CD8-positive, alpha-beta memory T cell (primary cell): ENCODE measurements around the gene CCDC9. TPM values are rescaled to one million over a fixed set of nuclear protein-coding genes. Genes with fewer than 3 reads are reported as not detected.

Experiments used
- CTCF ChIA-PET: fragments of 350-600 bp; sonication (Branson Sonifier 250); formaldehyde crosslinking; loops from one replicate; lab custom pipeline; 2021; ENCODE audit warnings: antibody characterized with exemption; lab: Charles Lee
- POLR2A ChIA-PET: fragments of 350-600 bp; sonication (Branson Sonifier 250); formaldehyde crosslinking; loops from one replicate; lab custom pipeline; 2021; ENCODE audit warnings: antibody characterized with exemption; lab: Charles Lee
- DNase-seq, 5 donors: peaks; one replicate each; pipeline versions ENCODE4 v3.0.0 to v3.0.0-alpha.2; 2020 to 2022; ENCODE audit warnings: mixed read lengths in 1 of 5
- H3K27ac ChIP-seq: one replicate; pipeline ENCODE4 v1.7.0; 2013; ENCODE audit warnings: low read depth, mild to moderate bottlenecking, low read length, moderate library complexity
- H3K27me3 ChIP-seq: 2 replicates; pipeline ENCODE4 v1.7.0; 2013; ENCODE audit warnings: low read length, mild to moderate bottlenecking; ENCODE audit not compliant: insufficient read depth, poor library complexity, severe bottlenecking
- H3K36me3 ChIP-seq: 2 replicates; pipeline ENCODE4 v1.7.0; 2013; ENCODE audit warnings: mild to moderate bottlenecking, low read length, moderate library complexity; ENCODE audit not compliant: insufficient read depth
- H3K4me1 ChIP-seq: 2 replicates; pipeline ENCODE4 v1.7.0; 2013; ENCODE audit warnings: mild to moderate bottlenecking, low read length, moderate library complexity; ENCODE audit not compliant: insufficient read depth
- H3K4me3 ChIP-seq: 2 replicates; pipeline ENCODE4 v1.7.0; 2013; ENCODE audit warnings: mild to moderate bottlenecking, low read length
- H3K9me3 ChIP-seq: 2 replicates; pipeline ENCODE4 v1.7.0; 2013; ENCODE audit warnings: mild to moderate bottlenecking, low read length
- H3K27ac Mint-ChIP-seq, 8 donors: one replicate each; pipeline ENCODE4 v1.8.0; 2020 to 2021; ENCODE audit warnings: mixed read lengths in 8 of 8, mild to moderate bottlenecking in 6 of 8, inconsistent platforms in 3 of 8, moderate library complexity in 3 of 8
- H3K27me3 Mint-ChIP-seq, 2 donors: one replicate each; pipeline ENCODE4 v1.8.0; 2020 to 2021; ENCODE audit warnings: mixed read lengths in 2 of 2, mild to moderate bottlenecking in 1 of 2, moderate library complexity in 1 of 2
- H3K36me3 Mint-ChIP-seq, 3 donors: one replicate each; pipeline ENCODE4 v1.8.0; 2020 to 2021; ENCODE audit warnings: mixed read lengths in 3 of 3, inconsistent platforms in 1 of 3, mild to moderate bottlenecking in 1 of 3
- H3K4me1 Mint-ChIP-seq, 3 donors: one replicate each; pipeline ENCODE4 v1.8.0; 2020 to 2021; ENCODE audit warnings: mixed read lengths in 3 of 3, inconsistent platforms in 1 of 3, mild to moderate bottlenecking in 1 of 3
- H3K4me3 Mint-ChIP-seq, 7 donors: one replicate each; pipeline ENCODE4 v1.8.0; 2020 to 2021; ENCODE audit warnings: mixed read lengths in 7 of 7, mild to moderate bottlenecking in 6 of 7, moderate library complexity in 4 of 7, inconsistent platforms in 2 of 7
- H3K9me3 Mint-ChIP-seq, 5 donors: one replicate each; pipeline ENCODE4 v1.8.0; 2020 to 2022; ENCODE audit warnings: mixed read lengths in 5 of 5, mild to moderate bottlenecking in 3 of 5, moderate library complexity in 2 of 5, inconsistent platforms in 1 of 5
- polyA plus RNA-seq: library from polyadenylated mRNA; unstranded; fragments of 300-500 nt; fragmentation: Illumina TruSeq; gene quantifications from one replicate; pipeline ENCODE4 v1.2.3, GENCODE V29; 2021
- total RNA-seq, 2 experiments: library from RNA; stranded (reverse); gene quantifications; one replicate each; pipeline ENCODE4 v1.2.3, GENCODE V29; 2021

CCDC9 gene
- total and polyA plus RNA-seq, 3 experiments from 2014 or later, result 9.4 to 23.1 (median 20.4) TPM

DNA sequence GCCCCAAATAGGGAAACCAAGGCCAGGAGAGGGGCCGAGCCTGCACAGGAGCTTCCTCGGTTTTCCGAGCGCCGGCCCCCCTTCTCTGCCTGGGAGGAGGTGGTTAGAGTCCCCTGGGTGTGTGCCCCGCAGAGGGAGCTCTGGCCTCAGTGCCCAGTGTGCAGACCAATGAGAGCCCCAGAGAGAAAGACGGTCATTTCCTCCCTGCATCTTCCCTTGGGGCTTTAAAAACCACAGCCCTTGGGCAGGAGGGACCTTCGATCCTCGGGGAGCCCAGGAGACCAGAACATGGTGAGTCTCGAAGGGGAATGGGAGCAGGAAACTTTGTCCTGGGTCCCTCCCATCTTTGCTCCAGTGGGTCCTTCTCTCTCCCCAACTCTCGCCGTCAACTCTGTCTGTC is 53.3 kb downstream of the CCDC9 start, which contains the start of gene C5AR1:
C5AR1 (plus strand) TSS at position 254 of the 400 bp plus-strand sequence; CDS start at position 289, 35 bp downstream.
- peak within 1 kb of the TSS in 3 of 8 donors; percentile 47 to 59 (median 54) for H3K27ac Mint-ChIP-seq
- Histone ChIP-seq H3K4me3 (no peak within 1 kb of the TSS), H3K9me3 (no peaks in the 10 kb centered on the region), H3K4me1 (peaks cover 6% of the 10 kb centered on the region), H3K27me3 (peaks cover 2% of the 10 kb centered on the region), H3K36me3 (no peaks in the 10 kb centered on the region), H3K27ac (no peak within 1 kb of the TSS)
- peaks cover 4 to 6% (median 5%) of the 10 kb centered on the region in 3 donors for H3K4me1 Mint-ChIP-seq
- DNase-seq, result no peak
- H3K4me3 Mint-ChIP-seq, result no peak within 1 kb of the TSS
- CTCF ChIA-PET, result interaction anchor here (1.1 kb wide), 1 partner anchor 77 kb away, joined by 3 read pairs; no protein-coding TSS in a partner anchor
- no peaks in the 10 kb centered on the region for H3K9me3 Mint-ChIP-seq
- H3K27me3 Mint-ChIP-seq, result peaks cover 12 to 29% of the 10 kb centered on the region in 2 donors
- no peaks in the 10 kb centered on the region for H3K36me3 Mint-ChIP-seq
- POLR2A ChIA-PET, result no interaction called here

DNA sequence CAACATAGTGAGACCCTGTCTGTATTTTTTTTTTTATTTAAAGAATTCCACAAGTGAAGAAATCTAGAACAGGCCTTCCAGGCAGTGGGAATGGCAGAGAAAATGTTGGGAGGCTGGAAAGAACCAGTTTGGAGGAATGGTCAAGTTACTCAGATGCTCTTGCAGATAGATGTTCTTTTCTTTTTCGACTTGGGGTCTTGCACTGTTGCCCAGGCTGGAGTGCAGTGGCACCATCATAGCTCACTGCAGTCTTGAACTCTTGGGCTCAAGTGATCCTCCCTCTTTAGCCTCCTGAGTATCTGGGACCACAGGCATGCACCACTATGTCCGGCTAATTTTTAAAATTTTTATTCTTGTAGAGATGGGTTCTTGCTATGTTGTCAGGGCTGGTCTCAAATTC is 54.0 kb downstream of the CCDC9 start:
- no peak for DNase-seq
- Mint-ChIP-seq H3K9me3 (no peaks in the 10 kb centered on the region), H3K36me3 (no peaks in the 10 kb centered on the region), H3K27ac (peak overlapping the region in 1 of 8 donors; percentile 47), H3K4me3 (no peak overlapping the region), H3K27me3 (peaks cover 12 to 29% of the 10 kb centered on the region in 2 donors), H3K4me1 (peaks cover 2% of the 10 kb centered on the region in 3 donors)
- H3K27me3 ChIP-seq, result peaks cover 2% of the 10 kb centered on the region
- POLR2A ChIA-PET, result no interaction called here
- H3K9me3 ChIP-seq, result no peaks in the 10 kb centered on the region
- CTCF ChIA-PET, result no interaction called here
- H3K4me1 ChIP-seq, result peaks cover 2% of the 10 kb centered on the region
- H3K27ac ChIP-seq, result no peak overlapping the region
- H3K36me3 ChIP-seq, result no peaks in the 10 kb centered on the region
- no peak overlapping the region for H3K4me3 ChIP-seq

DNA sequence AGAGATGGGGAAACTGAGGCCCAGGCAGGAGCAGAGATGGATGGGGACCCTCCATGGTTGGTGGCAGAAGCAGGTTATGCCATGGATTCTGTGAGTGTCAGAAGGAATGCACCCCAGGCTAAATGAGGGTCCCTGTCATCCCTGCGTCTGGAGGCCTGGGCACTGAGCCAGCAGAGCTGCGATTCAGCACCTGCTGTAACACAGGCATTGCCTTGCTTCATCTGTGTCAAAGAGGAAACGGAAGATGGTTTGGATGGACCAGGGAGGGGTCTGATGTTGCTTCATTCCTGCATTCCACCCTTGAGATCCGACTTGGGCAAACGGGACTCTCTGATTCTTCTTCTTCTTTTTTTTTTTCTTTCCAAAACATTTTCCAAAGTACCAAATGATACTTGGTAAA is 54.5 kb downstream of the CCDC9 start:
- ChIA-PET CTCF (no interaction called here), POLR2A (no interaction called here)
- no peak for DNase-seq
- Histone ChIP-seq H3K4me1 (no peaks in the 10 kb centered on the region), H3K27me3 (no peaks in the 10 kb centered on the region), H3K4me3 (no peak overlapping the region), H3K36me3 (no peaks in the 10 kb centered on the region), H3K27ac (no peak overlapping the region), H3K9me3 (no peaks in the 10 kb centered on the region)
- peaks cover 12 to 31% of the 10 kb centered on the region in 2 donors for H3K27me3 Mint-ChIP-seq
- no peaks in the 10 kb centered on the region for H3K4me1 Mint-ChIP-seq
- H3K27ac Mint-ChIP-seq, result no peak overlapping the region
- H3K36me3 Mint-ChIP-seq, result no peaks in the 10 kb centered on the region
- no peak overlapping the region for H3K4me3 Mint-ChIP-seq
- H3K9me3 Mint-ChIP-seq, result no peaks in the 10 kb centered on the region

DNA sequence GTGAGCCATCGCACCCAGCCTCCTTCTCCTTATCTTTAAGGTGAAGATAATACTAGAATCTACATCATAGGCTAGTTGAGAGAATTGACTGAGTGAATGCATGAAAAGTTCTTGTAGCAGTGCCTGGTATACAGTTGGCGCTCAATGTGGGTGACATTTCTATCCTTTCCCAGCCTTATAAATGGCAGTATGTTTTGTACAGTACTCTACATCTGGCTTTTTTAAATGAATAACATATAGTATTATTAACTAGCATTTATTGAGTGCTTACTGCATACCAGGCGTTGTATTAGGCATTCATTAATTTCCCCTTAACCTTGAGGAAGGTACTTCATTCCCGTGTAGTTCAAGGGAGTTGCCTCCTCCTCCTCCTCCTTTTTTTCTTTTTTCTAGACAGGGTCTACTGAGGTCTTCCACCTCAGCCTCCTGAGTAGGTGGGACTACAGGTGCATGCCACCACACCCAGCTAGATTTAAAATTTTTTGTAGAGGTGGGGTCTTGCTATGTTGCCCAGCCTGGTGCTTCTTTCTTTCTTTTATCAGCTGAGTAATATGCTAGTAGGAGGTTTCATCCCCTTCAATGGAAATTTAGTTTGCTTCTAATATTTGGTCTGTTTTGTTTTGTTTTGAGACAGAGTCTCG is 56.2 kb downstream of the CCDC9 start:
- H3K9me3 ChIP-seq, result no peaks in the 10 kb centered on the region
- Mint-ChIP-seq H3K4me3 (no peak overlapping the region), H3K4me1 (no peaks in the 10 kb centered on the region), H3K27me3 (peaks cover 6 to 30% of the 10 kb centered on the region in 2 donors), H3K27ac (no peak overlapping the region), H3K36me3 (no peaks in the 10 kb centered on the region), H3K9me3 (no peaks in the 10 kb centered on the region)
- no peak for DNase-seq
- H3K4me1 ChIP-seq, result no peaks in the 10 kb centered on the region
- H3K27ac ChIP-seq, result no peak overlapping the region
- CTCF ChIA-PET, result no interaction called here
- POLR2A ChIA-PET, result no interaction called here
- H3K27me3 ChIP-seq, result no peaks in the 10 kb centered on the region
- H3K4me3 ChIP-seq, result no peak overlapping the region
- H3K36me3 ChIP-seq, result no peaks in the 10 kb centered on the region

DNA sequence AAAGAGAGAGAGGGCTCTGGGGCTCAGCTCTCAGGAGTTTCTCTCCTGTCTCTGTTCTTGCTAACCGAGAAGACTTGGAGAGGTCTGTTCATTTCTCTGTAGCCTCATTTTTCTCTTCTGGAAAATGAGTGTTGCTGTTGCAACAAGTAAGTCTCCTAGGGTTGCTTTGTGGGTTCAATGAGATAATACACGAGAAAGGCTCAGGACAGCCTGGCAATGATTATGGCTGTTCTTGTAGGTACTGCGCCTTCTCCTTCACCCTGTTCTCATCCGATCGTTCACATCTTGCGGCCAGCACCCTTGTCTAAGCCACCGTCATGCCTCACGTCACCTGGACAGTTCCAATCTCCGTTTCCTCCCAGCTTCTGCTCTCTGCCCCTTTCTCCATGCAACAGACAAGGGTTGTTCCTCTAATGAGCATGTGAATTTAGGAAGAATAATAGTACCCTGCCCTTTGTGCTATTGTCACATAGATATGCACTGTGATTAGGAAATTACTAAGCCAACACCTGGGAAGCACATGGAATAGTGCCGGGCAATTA is 57.5 kb downstream of the CCDC9 start:
- H3K9me3 ChIP-seq, result no peaks in the 10 kb centered on the region
- no peaks in the 10 kb centered on the region for H3K27me3 ChIP-seq
- DNase-seq, result no peak
- ChIA-PET POLR2A (no interaction called here), CTCF (no interaction called here)
- H3K4me3 ChIP-seq, result no peak overlapping the region
- Mint-ChIP-seq H3K9me3 (no peaks in the 10 kb centered on the region), H3K4me1 (no peaks in the 10 kb centered on the region), H3K27ac (peak overlapping the region in 1 of 8 donors; percentile 5), H3K27me3 (peaks cover 11 to 28% of the 10 kb centered on the region in 2 donors), H3K36me3 (no peaks in the 10 kb centered on the region), H3K4me3 (no peak overlapping the region)
- no peaks in the 10 kb centered on the region for H3K4me1 ChIP-seq
- H3K27ac ChIP-seq, result peak overlapping the region; percentile 39
- no peaks in the 10 kb centered on the region for H3K36me3 ChIP-seq

DNA sequence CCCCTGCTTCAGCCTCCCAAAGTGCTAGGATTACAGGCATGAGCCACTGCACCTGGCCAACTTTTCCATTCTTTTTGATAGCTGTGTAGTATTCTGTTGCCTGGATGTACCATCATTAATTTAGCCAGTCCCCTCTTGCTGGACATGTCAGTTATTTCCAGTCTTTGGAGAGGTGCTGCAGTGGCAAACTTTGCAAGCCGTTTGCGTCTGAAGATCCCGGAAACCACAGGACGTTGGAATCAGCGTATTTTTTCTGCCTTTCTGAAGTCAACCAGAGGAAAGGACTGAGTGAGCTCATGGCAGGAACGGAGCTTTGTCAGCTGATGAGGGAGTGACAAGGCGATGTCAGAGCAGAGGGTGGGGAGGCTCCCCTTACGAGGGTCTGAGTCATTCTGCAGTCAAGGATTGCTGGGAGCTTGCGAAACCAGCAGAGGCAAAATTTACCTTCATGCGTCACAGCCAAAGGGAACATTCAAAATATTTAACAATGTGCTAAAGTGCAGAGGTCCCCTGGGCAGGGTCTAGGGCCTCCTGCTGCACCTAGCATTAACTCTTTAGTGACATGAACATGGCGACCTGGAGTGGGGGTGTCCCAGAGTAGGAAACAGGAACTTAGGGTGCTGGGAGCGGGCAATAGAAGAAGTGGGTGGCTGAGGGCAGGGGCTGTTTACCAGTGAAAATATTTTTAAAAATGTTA is 58.9 kb downstream of the CCDC9 start:
- Histone ChIP-seq H3K4me1 (no peaks in the 10 kb centered on the region), H3K27ac (peak overlapping the region; percentile 61), H3K36me3 (no peaks in the 10 kb centered on the region), H3K27me3 (no peaks in the 10 kb centered on the region), H3K9me3 (no peaks in the 10 kb centered on the region), H3K4me3 (no peak overlapping the region)
- ChIA-PET CTCF (no interaction called here), POLR2A (no interaction called here)
- Mint-ChIP-seq H3K9me3 (no peaks in the 10 kb centered on the region), H3K27me3 (peaks cover 10 to 36% of the 10 kb centered on the region in 2 donors), H3K27ac (no peak overlapping the region), H3K4me3 (no peak overlapping the region), H3K36me3 (no peaks in the 10 kb centered on the region), H3K4me1 (no peaks in the 10 kb centered on the region)
- DNase-seq, result no peak

DNA sequence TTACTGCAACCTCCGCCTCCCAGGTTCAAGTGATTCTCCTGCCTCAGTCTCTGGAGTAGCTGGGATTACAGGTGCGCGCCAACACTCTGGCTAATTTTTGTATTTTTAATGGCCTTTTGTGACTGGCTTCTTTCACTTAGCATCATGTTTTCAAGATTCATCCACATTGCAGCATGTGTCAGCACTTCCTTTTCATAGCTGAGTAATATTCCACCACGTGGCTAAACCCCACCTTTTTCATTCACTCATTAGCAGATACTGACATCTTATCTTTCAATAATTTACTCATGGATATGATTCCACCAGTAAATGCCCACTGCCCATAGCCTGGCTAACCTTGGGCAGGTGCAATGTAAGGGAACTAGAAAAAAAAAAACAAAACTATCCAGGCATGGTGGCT is 60.2 kb downstream of the CCDC9 start:
- Histone ChIP-seq H3K9me3 (no peaks in the 10 kb centered on the region), H3K4me3 (no peak overlapping the region), H3K27me3 (no peaks in the 10 kb centered on the region), H3K27ac (no peak overlapping the region), H3K36me3 (no peaks in the 10 kb centered on the region), H3K4me1 (no peaks in the 10 kb centered on the region)
- no peak for DNase-seq
- no peaks in the 10 kb centered on the region for H3K4me1 Mint-ChIP-seq
- peaks cover 13 to 39% of the 10 kb centered on the region in 2 donors for H3K27me3 Mint-ChIP-seq
- H3K4me3 Mint-ChIP-seq, result no peak overlapping the region
- CTCF ChIA-PET, result interaction anchor here (1.2 kb wide), 1 partner anchor 11 kb away, joined by 4 read pairs; no protein-coding TSS in a partner anchor
- no peak overlapping the region for H3K27ac Mint-ChIP-seq
- H3K9me3 Mint-ChIP-seq, result no peaks in the 10 kb centered on the region
- H3K36me3 Mint-ChIP-seq, result no peaks in the 10 kb centered on the region
- POLR2A ChIA-PET, result no interaction called here
